GM21576 (cell line): ENCODE results near the gene CAPN12.
"Not testable (repeated sequence)": the region's sequence is repeated elsewhere in the genome, so short reads cannot be mapped to it uniquely, and the experiment has no call there.

Experiments
- ATAC-seq: cut with Tn5 transposase; IDR thresholded peaks from one replicate; pipeline ENCODE4 v1.9.1; 2021; ENCODE audit warnings: mild to moderate bottlenecking, moderate library complexity; ENCODE audit not compliant: unreplicated experiment

CAPN12 gene

GRCh38 chr19:38744298-38744681, at the start of gene CAPN12:
TSS of gene CAPN12 (minus strand) at chr19:38744474. CDS start at chr19:38744165, 309 bp downstream.
- ATAC-seq = no peak

GRCh38 chr19:38793671-38794070, 49.4 kb upstream of the CAPN12 start:
- ATAC-seq = no peak

- ATAC-seq = no peak
These were observed 48.9 kb upstream of the CAPN12 start for GRCh38 chr19:38793177-38793576.

- ATAC-seq = no peak
These were observed 48.2 kb upstream of the CAPN12 start for GRCh38 chr19:38792250-38793111.

- peak; percentile 70 for ATAC-seq
These were observed 47.3 kb upstream of the CAPN12 start for GRCh38 chr19:38791451-38792064.

GRCh38 chr19:38790507-38791403, 46.5 kb upstream of the CAPN12 start:
- ATAC-seq = not testable (repeated sequence)

- no peak for ATAC-seq
These were observed 44.4 kb upstream of the CAPN12 start, which contains the start of gene LGALS7B for GRCh38 chr19:38788478-38789243. TSS of gene LGALS7B (plus strand) at chr19:38789200. CDS start at chr19:38789227, 27 bp downstream.

- ATAC-seq = no peak
These were observed 42.4 kb upstream of the CAPN12 start for GRCh38 chr19:38786572-38787265.

- ATAC-seq = not testable (repeated sequence)
These were observed 41.8 kb upstream of the CAPN12 start for GRCh38 chr19:38786061-38786460.

GRCh38 chr19:38785187-38785699, 41.0 kb upstream of the CAPN12 start:
- no peak for ATAC-seq

GRCh38 chr19:38784224-38784623, 40.0 kb upstream of the CAPN12 start:
- no peak for ATAC-seq

- not testable (repeated sequence) for ATAC-seq
These were observed 37.9 kb upstream of the CAPN12 start for GRCh38 chr19:38782212-38782611.

- ATAC-seq = no peak
These were observed 36.8 kb upstream of the CAPN12 start for GRCh38 chr19:38781058-38781457.

GRCh38 chr19:38780443-38780842, 36.2 kb upstream of the CAPN12 start:
- ATAC-seq = no peak

GRCh38 chr19:38778733-38779132, 34.5 kb upstream of the CAPN12 start:
- ATAC-seq = no peak

- ATAC-seq = no peak
These were observed 30.1 kb upstream of the CAPN12 start for GRCh38 chr19:38774181-38774950.

GRCh38 chr19:38773469-38774177, 29.3 kb upstream of the CAPN12 start, which contains the start of gene LGALS7:
TSS of gene LGALS7 (minus strand) at chr19:38773517. CDS start at chr19:38773492, 25 bp downstream.
- ATAC-seq = no peak

- ATAC-seq = not testable (repeated sequence)
These were observed 27.3 kb upstream of the CAPN12 start for GRCh38 chr19:38771569-38771968.
